T-cell (primary cell): Measurements from ENCODE around the gene BABAM1. TPM values are rescaled to one million over a fixed set of nuclear protein-coding genes. Genes with fewer than 3 reads are reported as not detected.
A peak's percentile ranks its signal among the peaks of the same experiment; 100 is the strongest.

Experiments used
- ATAC-seq, 4 experiments: fragments of 200-7000 bp in 3 of 4; fragments of 150-1000 bp in 1 of 4; cut with Tn5 transposase; replicated peaks in 1 of 4; 1 replicate in 3 of 4; 2 replicates in 1 of 4; pipeline ENCODE4 v1.10.0; 2021; ENCODE audit warnings: moderate library complexity in 3 of 4, mild to moderate bottlenecking in 2 of 4, moderate number of reproducible peaks in 1 of 4
- CTCF ChIA-PET, 2 donors: fragments of 300-600 bp; sonication (Branson Sonifier 250); formaldehyde crosslinking; loops; one replicate each; lab custom pipeline; 2022; ENCODE audit warnings: antibody characterized with exemption in 2 of 2; lab: Charles Lee
- POLR2A ChIA-PET, 2 donors: fragments of 300-600 bp; sonication (Branson Sonifier 250); formaldehyde crosslinking; loops; one replicate each; lab custom pipeline; 2022; ENCODE audit warnings: antibody characterized with exemption in 2 of 2; lab: Charles Lee
- DNase-seq, 35 experiments: peaks; one replicate each; pipeline versions ENCODE4 v3.0.0 to v3.0.0-alpha.2; 2013 to 2023
- H3K27ac ChIP-seq: one replicate; pipeline ENCODE4 v1.5.1; 2013; ENCODE audit warnings: low read length
- H3K27me3 ChIP-seq, 2 experiments: replicated peaks in 1 of 2; 1 replicate in 1 of 2; 2 replicates in 1 of 2; pipeline versions ENCODE4 v1.6.1 to v1.7.0; 2013; ENCODE audit warnings: low read length in 1 of 2, mixed read lengths in 1 of 2; ENCODE audit not compliant: control insufficient read depth in 2 of 2, insufficient read depth in 2 of 2; ENCODE audit errors: extremely low read depth in 1 of 2
- H3K36me3 ChIP-seq, 2 donors: 1 replicate in 1 of 2; 2 replicates in 1 of 2; pipeline versions ENCODE4 v1.6.1 to v1.7.0; 2013; ENCODE audit warnings: low read length in 1 of 2; ENCODE audit not compliant: control insufficient read depth in 2 of 2, insufficient read depth in 1 of 2; ENCODE audit errors: extremely low read depth in 1 of 2
- H3K4me1 ChIP-seq, 2 experiments: 1 replicate in 1 of 2; 2 replicates in 1 of 2; pipeline versions ENCODE4 v1.6.1 to v1.7.0; 2013; ENCODE audit warnings: low read length in 2 of 2, mixed read lengths in 1 of 2; ENCODE audit not compliant: insufficient read depth in 2 of 2, control insufficient read depth in 1 of 2; ENCODE audit errors: extremely low read depth in 1 of 2
- H3K4me3 ChIP-seq, 2 donors: 1 replicate in 1 of 2; 2 replicates in 1 of 2; pipeline versions ENCODE4 v1.5.1 to v1.7.0; 2013; ENCODE audit warnings: mild to moderate bottlenecking in 2 of 2, low read length in 1 of 2, moderate library complexity in 1 of 2; ENCODE audit not compliant: control insufficient read depth in 1 of 2; ENCODE audit errors: extremely low read depth in 1 of 2
- H3K9me3 ChIP-seq: 2 replicates; pipeline ENCODE4 v1.7.0; 2013
- H3K27ac Mint-ChIP-seq, 2 donors: one replicate each; pipeline ENCODE4 v1.8.0; 2020 to 2021; ENCODE audit warnings: mild to moderate bottlenecking in 2 of 2, mixed read lengths in 2 of 2
- H3K27me3 Mint-ChIP-seq, 2 donors: one replicate each; pipeline ENCODE4 v1.8.0; 2021 to 2022; ENCODE audit warnings: mixed read lengths in 2 of 2
- H3K36me3 Mint-ChIP-seq: one replicate; pipeline ENCODE4 v1.8.0; 2021; ENCODE audit warnings: mixed read lengths
- H3K4me1 Mint-ChIP-seq, 3 donors: one replicate each; pipeline ENCODE4 v1.8.0; 2020 to 2022; ENCODE audit warnings: mixed read lengths in 3 of 3, mild to moderate bottlenecking in 1 of 3
- H3K4me3 Mint-ChIP-seq, 3 donors: one replicate each; pipeline ENCODE4 v1.8.0; 2020 to 2022; ENCODE audit warnings: mild to moderate bottlenecking in 3 of 3, mixed read lengths in 3 of 3, moderate library complexity in 3 of 3
- H3K9me3 Mint-ChIP-seq, 3 donors: one replicate each; pipeline ENCODE4 v1.8.0; 2020 to 2022; ENCODE audit warnings: mixed read lengths in 3 of 3
- WGBS: methylation state at CpG from one replicate; pipeline ENCODE4 v1.1.5; 2013; ENCODE audit warnings: missing lambda C conversion rate; ENCODE audit not compliant: insufficient coverage; 5-methylcytosine and 5-hydroxymethylcytosine counted together
- total RNA-seq, 35 experiments: library from RNA in 6 of 35; stranded (reverse) in 6 of 35; fragments of 120-200 nt in 1 of 35; gene quantifications; one replicate each; pipeline versions ENCODE4 v1.2.1 to v1.2.4 and lab custom pipeline; 2013 to 2026

Gene BABAM1
- total RNA-seq, 5 donors from 2014 or later (not counting 1 experiment from before 2014, with no cell fraction given): 76.7 to 130 (median 117) TPM

GRCh38 chr19:17275441-17276175 lies 8.4 kb downstream of the BABAM1 start:
- Histone ChIP-seq H3K4me3 (no peak overlapping the region), H3K36me3 (peaks cover 12 to 65% of the 10 kb centered on the region in 2 donors), H3K27me3 (no peaks in the 10 kb centered on the region), H3K27ac (no peak overlapping the region), H3K9me3 (no peaks in the 10 kb centered on the region), H3K4me1 (no peaks in the 10 kb centered on the region)
- CTCF ChIA-PET: interaction anchor here in 1 of 2 donors (0.6 kb wide), 1 partner anchor 68 kb away, joined by 3 read pairs; no protein-coding TSS in a partner anchor
- no peaks in the 10 kb centered on the region for H3K4me1 Mint-ChIP-seq
- H3K4me3 Mint-ChIP-seq: no peak overlapping the region
- no peak overlapping the region for H3K27ac Mint-ChIP-seq
- ATAC-seq (no peak), DNase-seq (no peak)
- H3K36me3 Mint-ChIP-seq: peaks cover 22% of the 10 kb centered on the region
- POLR2A ChIA-PET: no interaction called here
- H3K9me3 Mint-ChIP-seq: no peaks in the 10 kb centered on the region
- no peaks in the 10 kb centered on the region for H3K27me3 Mint-ChIP-seq
- 96% methylated on average over 12 of the region's 19 CpGs for WGBS

DNA sequence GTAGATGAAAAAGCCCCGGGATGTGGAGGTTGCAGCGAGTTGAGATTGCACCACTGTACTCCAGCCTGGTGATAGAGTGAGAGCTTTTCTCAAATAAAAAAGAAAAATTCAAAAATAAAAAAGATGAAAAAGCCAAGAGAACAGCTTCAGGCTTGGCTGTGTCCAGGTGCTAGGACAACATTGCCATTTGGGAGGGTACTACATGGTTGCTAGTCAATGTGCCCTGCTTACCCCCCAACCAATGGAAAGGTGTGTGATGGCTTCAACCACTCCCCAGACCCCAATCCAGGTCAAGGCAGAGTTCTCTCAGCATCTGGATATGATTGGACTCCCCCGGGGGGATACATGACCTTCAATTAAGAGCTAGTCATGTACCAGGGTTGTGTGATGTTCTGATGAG lies 12.2 kb downstream of the BABAM1 start:
- peaks cover 6 to 22% of the 10 kb centered on the region in 2 experiments for H3K4me1 ChIP-seq
- H3K27me3 ChIP-seq: peaks cover 0 to 29% of the 10 kb centered on the region in 2 experiments
- no peak for DNase-seq
- no peaks in the 10 kb centered on the region for H3K9me3 Mint-ChIP-seq
- H3K36me3 ChIP-seq: peaks cover 9 to 39% of the 10 kb centered on the region in 2 donors
- CTCF ChIA-PET: interaction anchor here in 1 of 2 donors (0.9 kb wide), 1 partner anchor 12 kb away, joined by 3 read pairs; the partner anchor contains the start of gene BABAM1
- H3K36me3 Mint-ChIP-seq: peaks cover 13% of the 10 kb centered on the region
- no peak overlapping the region for H3K4me3 Mint-ChIP-seq
- H3K4me1 Mint-ChIP-seq: peaks cover 4 to 7% (median 5%) of the 10 kb centered on the region in 3 donors
- no peak overlapping the region for H3K4me3 ChIP-seq
- no peak overlapping the region for H3K27ac ChIP-seq
- H3K9me3 ChIP-seq: no peaks in the 10 kb centered on the region
- H3K27me3 Mint-ChIP-seq: no peaks in the 10 kb centered on the region
- no peak overlapping the region for H3K27ac Mint-ChIP-seq
- POLR2A ChIA-PET: no interaction called here
- no peak for ATAC-seq
- WGBS: no CpG with 5 or more reads among the region's 3 CpGs

- peak within 1 kb of the TSS; percentile 48 to 81 for H3K4me3 ChIP-seq
- POLR2A ChIA-PET: interaction anchor here in 1 of 2 donors (0.6 kb wide), 1 partner anchor 15 kb away, joined by 3 read pairs; no protein-coding TSS in a partner anchor
- CTCF ChIA-PET: interaction anchor here in 1 of 2 donors (1.1 to 2.1 kb wide), 2 partner anchors 15 to 28 kb away, joined by 3 to 10 read pairs; partner anchors contain the start of genes BABAM1 and DDA1
- peak; percentile 22 to 34 (median 30) for ATAC-seq
- no peak within 1 kb of the TSS for H3K27ac ChIP-seq
- peaks cover 0 to 31% of the 10 kb centered on the region in 2 experiments for H3K27me3 ChIP-seq
- Mint-ChIP-seq H3K36me3 (peaks cover 5% of the 10 kb centered on the region), H3K4me1 (peaks cover 4 to 7% (median 5%) of the 10 kb centered on the region in 3 donors), H3K27ac (no peak within 1 kb of the TSS), H3K9me3 (no peaks in the 10 kb centered on the region), H3K4me3 (peak within 1 kb of the TSS; percentile 70 to 82 (median 77)), H3K27me3 (no peaks in the 10 kb centered on the region)
- peak in 4 of 35 experiments; percentile 14 to 33 (median 18) for DNase-seq
- no peaks in the 10 kb centered on the region for H3K9me3 ChIP-seq
- WGBS: 6% methylated on average over 73 of the region's 75 CpGs
- peaks cover 4 to 18% of the 10 kb centered on the region in 2 donors for H3K36me3 ChIP-seq
- H3K4me1 ChIP-seq: peaks cover 6 to 22% of the 10 kb centered on the region in 2 experiments
These were observed 14.4 kb downstream of the BABAM1 start, which contains the start of gene ANKLE1 for GRCh38 chr19:17281391-17282304. ANKLE1 (plus strand) TSS chr19:17281901; CDS start chr19:17281921, 20 bp downstream.

GRCh38 chr19:17282488-17283125 lies 15.4 kb downstream of the BABAM1 start:
- Histone ChIP-seq H3K4me1 (peaks cover 6 to 22% of the 10 kb centered on the region in 2 experiments), H3K27me3 (peaks cover 0 to 31% of the 10 kb centered on the region in 2 experiments), H3K4me3 (peak overlapping the region; percentile 48 to 81), H3K36me3 (peaks cover 2 to 11% of the 10 kb centered on the region in 2 donors), H3K27ac (no peak overlapping the region), H3K9me3 (no peaks in the 10 kb centered on the region)
- DNase-seq (peak in 34 of 35 experiments; percentile 44 to 88 (median 62)), ATAC-seq (peak; percentile 92 to 94 (median 93))
- WGBS: 3% methylated on average over 45 of the region's 45 CpGs
- ChIA-PET CTCF (interaction anchor here in 1 of 2 donors (2.1 kb wide), 1 partner anchor 16 kb away, joined by 10 read pairs; the partner anchor contains the start of gene BABAM1), POLR2A (no interaction called here)
- H3K27me3 Mint-ChIP-seq: peaks cover 0 to 2% of the 10 kb centered on the region in 2 donors
- no peak overlapping the region for H3K27ac Mint-ChIP-seq
- peaks cover under 1% of the 10 kb centered on the region for H3K36me3 Mint-ChIP-seq
- H3K9me3 Mint-ChIP-seq: no peaks in the 10 kb centered on the region
- H3K4me3 Mint-ChIP-seq: peak overlapping the region; percentile 70 to 82 (median 77)
- peaks cover 4 to 7% (median 5%) of the 10 kb centered on the region in 3 donors for H3K4me1 Mint-ChIP-seq

DNA sequence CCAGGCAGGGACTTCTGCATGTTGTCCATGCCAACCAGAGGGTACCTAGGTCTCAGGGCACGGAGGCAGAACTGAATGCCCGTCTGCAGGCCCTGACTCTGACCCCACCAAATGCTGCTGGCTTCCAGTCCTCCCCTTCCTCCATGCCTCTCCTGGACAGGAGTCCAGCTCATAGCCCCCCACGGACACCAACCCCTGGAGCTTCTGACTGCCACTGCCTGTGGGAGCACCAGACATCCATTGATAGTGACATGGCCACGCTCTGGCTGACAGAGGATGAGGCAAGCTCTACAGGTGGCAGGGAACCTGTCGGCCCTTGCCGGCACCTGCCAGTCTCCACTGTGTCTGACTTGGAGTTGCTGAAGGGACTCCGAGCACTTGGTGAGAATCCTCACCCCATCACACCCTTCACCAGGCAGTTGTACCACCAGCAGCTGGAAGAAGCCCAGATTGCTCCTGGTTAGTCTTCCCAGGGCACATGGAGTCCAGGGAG lies 16.3 kb downstream of the BABAM1 start:
- Mint-ChIP-seq H3K27me3 (peaks cover 0 to 5% of the 10 kb centered on the region in 2 donors), H3K4me1 (peaks cover 4 to 7% (median 5%) of the 10 kb centered on the region in 3 donors), H3K4me3 (peak overlapping the region in 2 of 3 donors; percentile 43 to 77), H3K27ac (no peak overlapping the region), H3K9me3 (no peaks in the 10 kb centered on the region), H3K36me3 (no peaks in the 10 kb centered on the region)
- Histone ChIP-seq H3K9me3 (no peaks in the 10 kb centered on the region), H3K27ac (no peak overlapping the region), H3K36me3 (peaks cover 0 to 7% of the 10 kb centered on the region in 2 donors), H3K4me1 (peaks cover 6 to 22% of the 10 kb centered on the region in 2 experiments), H3K4me3 (no peak overlapping the region), H3K27me3 (peaks cover 0 to 38% of the 10 kb centered on the region in 2 experiments)
- ChIA-PET CTCF (no interaction called here), POLR2A (interaction anchor here in 1 of 2 donors (0.5 kb wide), 1 partner anchor 62 kb away, joined by 9 read pairs; no protein-coding TSS in a partner anchor)
- ATAC-seq (no peak), DNase-seq (no peak)
- WGBS: 93% methylated on average over 6 of the region's 7 CpGs
